GM19035 (cell line): ENCODE data around the gene C13orf46.

Experiments
- ATAC-seq: cut with Tn5 transposase; IDR thresholded peaks from one replicate; pipeline ENCODE4 v1.9.1; 2021; ENCODE audit not compliant: unreplicated experiment

The C13orf46 gene

DNA sequence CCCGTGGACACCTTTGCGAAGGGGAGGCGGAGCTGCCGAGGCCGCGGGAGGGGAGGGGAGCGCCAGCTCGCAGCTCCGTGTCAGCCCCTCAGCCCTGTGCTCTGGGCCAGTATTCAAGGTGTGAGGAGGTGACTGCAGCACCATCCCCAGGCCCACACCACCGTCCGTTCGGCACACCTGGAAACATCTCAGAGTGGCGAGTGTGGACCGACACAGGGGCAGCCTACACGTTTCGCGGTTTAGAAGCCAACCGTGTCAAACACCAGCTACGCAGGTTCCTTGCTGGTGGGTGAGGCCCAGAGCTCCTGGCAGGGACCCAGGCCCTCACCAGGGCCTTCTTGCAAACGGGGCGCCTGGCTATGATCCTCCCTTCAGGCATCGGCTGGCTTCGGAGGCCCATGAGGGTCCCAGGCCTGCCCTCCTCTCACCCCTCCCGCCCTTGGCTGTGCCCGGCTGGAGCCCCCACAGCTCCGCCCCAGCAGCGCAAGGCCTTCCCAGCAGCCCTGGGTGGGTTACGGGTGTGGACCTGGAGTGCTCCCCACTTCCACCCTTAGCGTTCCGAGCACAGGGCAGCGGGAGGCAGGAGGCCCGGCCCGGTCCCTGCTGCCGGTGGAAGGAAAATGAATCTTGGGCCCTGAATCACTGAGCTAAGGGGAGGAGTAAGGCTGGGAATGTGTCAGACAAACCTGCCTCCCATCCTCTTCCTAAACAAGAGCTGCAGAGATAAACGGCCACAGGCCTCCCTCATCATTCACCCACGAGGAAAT lies 1.2 kb downstream of the C13orf46 start:
- no peak for ATAC-seq

DNA sequence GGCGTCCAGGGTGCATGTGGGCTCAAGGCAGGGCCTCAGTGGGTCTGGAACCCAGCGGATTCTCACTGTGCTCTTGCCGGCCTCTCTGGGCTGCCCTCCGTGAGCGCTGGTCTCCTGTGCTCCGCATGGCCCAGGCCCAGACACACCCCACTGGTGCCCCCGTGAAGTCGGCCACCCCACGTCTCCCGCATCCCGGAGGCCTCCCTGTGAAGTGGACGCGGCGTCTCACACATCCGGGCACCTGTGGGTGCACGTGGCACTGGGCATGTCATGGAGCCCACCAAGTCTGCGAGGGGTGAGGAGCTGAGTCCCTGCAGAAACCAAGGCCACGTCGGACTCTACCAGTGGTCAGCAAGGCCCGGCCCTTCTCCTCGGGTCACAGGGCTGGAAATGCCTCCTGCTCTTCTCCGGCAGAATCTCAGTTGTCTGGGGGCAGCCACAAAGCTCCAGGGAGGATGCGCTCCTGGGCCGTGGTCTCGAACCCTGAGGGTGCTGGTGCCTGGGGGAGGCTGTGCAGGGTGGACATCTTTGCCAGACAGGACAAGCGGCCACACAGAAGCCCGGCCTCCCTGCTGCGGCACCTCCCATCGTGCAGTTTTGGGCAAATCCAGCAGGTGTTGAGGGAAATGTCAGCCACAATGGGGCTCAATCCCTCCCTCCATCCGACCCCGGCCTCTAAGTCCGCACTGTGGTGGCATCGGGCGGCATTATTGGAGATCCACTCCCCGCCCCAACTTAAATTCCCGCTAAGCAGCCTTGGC lies 2.2 kb downstream of the C13orf46 start:
- no peak for ATAC-seq

DNA sequence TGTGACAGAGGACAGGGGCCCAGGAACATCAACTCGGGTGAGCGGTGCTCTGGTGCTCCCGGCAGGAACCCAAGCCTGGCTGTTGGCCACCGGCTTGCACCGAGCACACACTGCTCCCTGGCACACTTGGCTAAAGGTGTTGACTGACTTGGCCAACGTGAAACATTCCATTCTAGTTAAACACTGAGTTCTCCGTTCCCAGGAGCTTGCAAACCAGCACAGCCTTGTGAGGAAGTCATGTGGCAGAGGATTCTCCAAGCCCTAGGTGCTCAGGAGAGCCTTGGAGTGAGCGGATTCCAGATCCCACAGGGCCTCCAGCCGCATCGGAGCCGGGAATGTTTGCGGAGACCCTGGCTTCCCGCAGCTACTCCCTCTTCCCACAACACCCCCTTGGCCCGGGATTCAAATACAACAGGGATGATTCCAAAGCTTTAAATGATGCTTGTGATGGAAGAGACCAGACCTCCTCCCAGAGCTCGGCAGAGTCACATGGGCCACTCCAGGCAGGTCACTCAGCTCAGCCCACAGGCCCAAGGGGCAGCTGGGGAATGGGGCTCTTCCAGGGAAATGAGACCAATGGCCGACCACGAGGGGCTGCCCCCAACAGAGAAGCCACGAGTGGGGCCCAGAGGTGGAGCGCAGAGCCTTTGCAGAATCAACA lies 2.9 kb downstream of the C13orf46 start:
- ATAC-seq: no peak

DNA sequence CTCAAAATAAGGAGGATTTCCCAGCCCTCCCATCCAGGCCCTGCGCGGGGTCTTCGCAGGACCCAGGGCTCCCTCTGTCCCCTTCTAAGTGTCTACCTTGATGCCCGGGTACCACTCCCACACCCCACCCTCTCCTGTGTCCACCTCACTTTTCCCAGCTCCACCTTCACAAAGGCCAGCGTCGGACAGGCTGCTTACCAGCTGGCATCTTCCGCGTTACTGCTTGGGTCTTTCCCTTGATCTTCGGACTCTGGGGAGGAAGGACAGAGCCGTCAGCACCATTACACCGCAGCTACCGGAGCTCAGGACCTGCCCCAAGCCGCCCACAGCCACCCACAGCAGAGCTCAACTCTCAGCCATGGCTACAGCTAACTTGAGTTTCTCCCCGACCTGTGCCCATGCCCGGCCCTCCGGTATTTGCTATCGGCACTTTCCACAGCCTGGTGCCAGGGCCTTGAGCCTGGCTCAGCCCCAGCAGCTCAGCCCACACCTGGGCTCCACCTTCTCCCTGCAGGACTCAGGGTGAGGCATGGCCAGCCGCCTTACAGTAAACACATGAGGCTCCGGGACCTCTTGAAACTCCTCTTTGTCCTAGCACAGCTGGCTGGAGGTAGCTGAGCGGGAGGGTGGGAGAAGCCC lies 3.8 kb downstream of the C13orf46 start:
- no peak for ATAC-seq

DNA sequence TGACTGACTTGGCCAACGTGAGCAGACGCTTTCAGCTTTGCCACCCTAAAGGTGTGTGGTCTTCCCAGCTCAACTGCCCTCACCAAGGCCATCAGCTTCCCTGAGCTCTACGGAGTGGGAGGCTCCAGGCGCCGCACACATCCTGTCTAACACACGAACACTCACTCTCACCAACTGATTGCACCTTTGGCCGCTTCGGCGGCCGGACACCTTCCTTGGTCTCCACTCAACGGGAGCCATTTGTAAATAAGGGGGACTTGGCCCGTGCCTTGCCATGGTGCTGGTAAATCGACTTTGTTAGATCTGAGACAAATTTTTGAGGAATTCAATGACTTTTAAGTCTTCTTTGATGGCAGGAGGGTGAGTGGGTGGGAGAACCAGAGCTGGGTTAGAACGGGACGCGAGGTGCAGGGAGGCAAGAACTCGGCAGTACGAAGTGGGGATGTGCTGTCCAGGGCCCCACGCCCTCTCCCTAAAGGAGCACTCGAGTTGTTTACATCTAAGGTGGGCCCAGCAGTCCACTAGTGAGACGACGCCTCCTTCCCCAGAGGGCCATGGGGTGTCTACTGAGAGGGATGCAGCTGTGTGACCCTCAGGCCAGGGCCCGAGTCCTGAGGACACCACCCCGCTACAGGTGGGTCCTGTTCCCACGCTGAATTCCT lies 4.4 kb downstream of the C13orf46 start:
- no peak for ATAC-seq

DNA sequence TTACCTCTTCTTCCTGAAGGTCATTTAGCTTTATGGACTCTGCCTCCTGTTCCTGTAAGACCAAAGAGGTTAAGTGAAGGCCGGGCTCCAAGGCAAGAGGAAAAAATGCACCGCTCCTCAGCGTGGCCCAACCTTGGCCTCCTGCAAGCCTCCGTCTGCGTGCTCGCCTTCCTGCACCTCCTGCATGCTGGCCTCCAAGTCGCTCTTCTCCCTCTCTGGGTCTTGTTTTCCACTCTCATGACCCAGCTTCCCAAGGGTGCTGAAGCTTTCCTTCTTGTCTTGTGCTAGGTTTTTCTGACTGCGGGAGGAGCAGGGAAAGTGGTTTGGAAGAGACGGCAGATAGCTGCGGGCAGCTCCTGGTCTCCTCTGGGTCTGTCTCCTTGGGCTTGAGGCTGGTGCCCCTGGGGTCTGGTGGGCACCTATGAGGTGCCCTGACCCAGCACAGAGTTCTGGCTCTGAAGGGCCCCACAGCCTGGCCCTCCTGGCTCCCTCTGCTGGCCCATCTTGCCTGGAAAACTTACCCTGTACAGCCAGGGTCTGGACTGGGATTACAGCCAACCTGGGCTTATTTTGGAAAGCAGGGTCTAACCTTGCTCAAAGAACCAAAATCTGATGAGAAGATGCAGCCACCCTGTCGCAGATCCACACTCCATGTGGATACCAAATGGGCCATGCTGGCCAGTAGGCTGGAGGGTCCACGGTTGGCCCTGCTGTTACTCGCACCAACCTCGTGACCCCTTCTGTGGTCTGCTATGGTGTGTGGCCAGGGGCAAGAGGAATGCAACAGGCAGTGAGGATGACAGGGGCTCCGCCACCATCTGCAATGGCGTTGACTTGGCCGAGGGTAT lies 5.2 kb downstream of the C13orf46 start:
- ATAC-seq: no peak

DNA sequence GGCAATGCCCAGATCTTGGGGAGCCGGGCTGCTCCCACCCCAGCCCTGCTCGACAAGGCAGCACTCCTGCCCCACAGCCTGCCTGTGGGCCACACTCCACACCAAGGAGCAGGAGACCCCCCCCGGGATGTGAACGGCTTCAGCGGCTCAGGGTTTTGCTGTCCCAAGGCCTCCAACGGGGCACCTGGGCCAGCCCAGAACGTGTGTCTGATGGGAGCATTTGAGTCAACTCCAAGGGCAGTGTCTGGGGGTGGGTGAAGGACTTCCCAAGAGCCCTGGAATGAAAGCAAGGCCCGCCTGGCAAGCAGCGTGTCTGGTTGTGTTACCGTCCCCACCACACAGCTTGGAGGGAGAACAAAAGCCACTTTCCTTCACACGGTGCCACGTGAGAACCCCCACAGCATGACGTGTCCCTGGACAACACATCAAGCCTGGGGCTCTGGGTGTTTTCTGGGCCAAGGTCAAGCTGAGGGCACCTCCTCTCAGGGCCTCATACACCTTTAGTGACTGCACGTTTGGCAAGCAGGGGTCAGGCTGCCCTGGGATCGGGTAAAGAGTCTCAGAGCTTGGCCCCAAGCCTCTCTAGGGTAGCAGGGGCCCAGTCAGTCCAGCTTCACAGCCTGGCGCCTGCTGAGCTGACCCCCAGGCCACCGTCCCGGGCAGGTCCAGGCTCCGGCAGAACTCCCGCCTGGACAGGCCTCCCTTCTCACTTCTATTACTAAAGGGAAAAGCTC lies 6.0 kb downstream of the C13orf46 start:
- no peak for ATAC-seq

DNA sequence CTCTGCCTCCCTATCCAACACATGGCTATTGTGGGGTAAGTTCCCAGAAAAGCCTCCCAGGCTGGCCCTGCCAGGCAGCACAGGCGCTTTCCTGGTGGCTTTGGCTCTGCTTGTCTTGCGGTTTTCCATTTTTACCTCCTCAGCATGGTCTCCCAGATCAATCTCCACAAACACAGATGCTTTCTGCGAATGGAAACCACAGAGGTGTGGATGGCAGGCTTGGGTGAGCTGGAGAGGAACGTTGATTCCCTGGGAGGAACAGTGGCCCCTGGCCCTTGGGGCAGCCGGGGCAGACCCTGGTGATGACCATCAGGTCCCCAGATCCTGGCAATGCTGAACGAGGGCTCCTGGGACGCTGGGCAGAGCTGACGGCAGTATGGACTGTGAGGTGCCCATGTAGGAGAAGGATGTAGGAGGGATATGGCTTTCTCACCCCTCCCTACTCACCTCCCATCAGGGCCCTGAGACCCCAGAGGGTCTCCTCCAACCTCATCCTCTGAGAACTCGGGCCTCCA lies 6.6 kb downstream of the C13orf46 start:
- ATAC-seq: no peak

DNA sequence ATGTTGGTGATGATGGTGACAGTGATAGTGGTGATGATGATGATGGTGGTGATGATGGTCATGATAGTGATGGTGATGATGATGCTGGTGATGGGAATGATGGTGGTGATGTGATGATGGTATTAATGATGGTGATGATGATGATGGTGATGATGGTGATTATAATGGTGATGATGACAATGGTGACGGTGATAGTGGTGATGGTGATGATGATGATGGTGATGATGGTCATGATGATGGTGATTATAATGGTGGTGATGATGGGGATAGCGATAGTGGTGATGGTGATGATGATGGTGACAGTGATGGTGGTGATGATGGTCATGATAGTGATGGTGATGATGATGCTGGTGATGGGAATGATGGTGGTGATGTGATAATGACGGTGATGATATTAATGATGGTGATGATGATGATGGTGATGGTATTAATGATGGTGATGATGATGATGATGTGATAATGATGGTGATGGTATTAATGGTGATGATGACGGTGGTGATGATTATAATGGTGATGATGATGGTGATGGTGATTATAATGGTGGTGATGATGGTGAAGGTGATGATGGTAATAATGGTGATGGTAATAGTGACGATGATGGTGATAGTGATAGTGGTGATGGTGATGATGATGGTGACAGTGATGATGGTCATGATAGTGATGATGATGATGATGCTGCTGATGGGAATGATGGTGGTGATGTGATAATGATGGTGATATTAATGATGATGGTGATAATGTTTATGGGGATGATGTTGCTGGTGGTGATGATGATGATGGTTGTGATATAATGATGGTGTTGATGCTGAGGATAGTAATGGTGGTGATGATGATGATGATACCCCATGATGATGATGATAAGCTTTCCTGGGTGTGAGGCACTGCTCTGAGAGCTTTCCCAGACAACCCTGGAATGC lies 7.7 kb downstream of the C13orf46 start:
- ATAC-seq: no peak

DNA sequence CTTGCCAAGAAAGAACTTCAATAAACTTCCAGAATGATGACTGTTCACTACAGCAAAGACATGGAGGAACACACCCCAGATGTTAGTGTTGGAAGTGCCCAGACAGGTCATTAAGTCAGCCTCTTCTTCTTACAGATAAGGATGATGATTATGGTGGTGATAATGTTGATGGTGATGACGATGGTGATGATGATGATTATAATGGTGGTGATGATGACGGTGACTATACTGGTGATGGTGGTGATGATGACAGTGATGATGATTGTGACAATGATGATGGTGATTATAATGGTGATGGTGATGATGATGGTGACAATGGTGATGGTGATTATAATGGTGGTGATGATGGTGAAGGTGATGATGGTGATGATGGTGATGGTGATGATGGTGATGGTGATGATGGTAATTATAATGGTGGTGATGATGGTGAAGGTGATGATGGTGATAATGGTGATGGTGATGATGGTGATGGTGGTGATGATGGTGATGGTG lies 8.4 kb downstream of the C13orf46 start:
- no peak for ATAC-seq

DNA sequence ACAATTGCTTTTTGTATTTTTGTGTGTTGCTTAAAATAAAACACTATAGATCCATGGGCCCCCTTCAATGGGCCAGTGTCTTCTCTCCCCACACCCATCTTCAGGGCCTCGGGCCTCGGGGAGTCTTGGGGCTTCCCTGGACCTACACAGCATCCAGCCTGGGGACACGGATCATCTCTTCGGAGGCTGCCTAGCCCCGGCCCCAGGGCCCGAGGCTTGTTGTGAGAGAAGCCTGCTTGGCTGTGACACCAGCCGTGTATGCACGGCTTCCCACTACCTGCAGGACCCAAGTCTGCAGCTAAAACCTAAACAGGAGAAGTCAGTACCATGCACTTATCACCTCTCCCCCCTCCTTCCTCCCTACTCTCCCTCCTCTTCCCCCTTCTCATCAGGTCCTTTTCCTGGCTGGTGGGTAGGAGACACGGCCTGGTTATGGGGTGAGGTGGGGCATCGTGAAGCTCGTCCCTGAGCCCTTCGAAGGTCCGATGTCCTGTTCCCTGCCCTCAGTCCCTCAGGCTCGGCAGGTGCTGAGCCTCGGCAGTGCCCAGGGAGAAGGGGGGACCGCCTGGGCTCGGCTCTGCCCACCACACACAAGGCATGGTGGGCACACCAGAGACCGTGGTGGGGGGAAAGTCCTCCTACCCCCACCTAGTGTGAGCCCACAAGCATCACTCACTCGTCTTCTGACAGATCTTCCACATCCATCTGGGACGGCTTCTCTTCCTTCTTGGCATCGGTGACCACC lies 9.5 kb downstream of the C13orf46 start:
- no peak for ATAC-seq

DNA sequence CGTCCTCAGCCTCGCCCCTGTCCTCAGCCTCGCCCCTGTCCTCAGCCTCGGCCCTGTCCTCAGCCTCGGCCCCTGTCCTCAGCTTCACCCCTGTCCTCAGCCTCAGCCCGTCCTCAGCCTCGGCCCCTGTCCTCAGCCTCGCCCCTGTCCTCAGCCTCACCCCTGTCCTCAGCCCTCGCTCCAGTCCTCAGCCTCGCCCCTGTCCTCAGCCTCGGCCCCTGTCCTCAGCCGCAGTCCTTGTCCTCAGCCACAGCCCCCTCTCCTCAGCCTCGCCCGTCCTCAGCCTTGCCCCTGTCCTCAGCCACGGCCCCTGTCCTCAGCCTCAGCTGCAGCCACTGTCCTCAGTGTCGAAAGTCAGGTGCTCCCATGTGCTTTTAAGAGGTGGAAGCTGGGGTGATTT lies 10.5 kb downstream of the C13orf46 start:
- ATAC-seq: no peak

DNA sequence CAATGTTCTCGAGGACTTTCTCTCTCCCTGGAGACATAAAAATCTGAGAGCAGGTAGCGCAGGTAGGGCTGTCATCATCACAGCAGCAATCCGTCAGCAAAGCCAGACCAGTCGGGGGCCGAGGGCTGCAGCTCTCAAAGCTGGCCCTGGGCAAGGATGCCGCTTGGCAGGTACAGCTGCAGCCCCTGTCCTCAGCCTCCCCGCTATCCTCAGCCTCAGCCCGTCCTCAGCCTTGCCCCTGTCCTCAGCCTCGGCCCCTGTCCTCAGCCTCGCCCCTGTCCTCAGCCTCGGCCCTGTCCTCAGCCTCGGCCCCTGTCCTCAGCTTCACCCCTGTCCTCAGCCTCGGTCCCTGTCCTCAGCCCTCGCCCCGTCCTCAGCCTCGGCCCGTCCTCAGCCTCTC lies 10.9 kb downstream of the C13orf46 start:
- no peak for ATAC-seq

DNA sequence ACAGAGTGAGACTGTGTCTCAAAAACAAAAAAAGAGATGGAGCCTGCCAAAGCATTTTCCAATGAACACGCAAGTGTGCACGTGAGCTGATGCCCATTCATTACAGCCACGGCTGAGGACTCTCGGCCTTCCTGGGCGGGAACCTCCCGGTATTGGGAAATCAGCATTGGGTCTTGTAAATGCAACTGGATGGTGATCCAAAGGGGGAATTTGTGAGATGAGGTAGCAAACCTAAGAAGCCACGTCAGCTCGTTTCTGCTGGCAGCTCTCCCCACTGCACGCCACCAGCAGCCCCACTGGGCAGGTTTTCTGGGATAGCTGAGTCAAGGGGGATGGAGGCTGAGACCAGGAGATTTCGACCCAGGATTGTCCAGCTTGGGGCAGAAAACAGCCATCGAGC lies 11.5 kb downstream of the C13orf46 start:
- no peak for ATAC-seq

DNA sequence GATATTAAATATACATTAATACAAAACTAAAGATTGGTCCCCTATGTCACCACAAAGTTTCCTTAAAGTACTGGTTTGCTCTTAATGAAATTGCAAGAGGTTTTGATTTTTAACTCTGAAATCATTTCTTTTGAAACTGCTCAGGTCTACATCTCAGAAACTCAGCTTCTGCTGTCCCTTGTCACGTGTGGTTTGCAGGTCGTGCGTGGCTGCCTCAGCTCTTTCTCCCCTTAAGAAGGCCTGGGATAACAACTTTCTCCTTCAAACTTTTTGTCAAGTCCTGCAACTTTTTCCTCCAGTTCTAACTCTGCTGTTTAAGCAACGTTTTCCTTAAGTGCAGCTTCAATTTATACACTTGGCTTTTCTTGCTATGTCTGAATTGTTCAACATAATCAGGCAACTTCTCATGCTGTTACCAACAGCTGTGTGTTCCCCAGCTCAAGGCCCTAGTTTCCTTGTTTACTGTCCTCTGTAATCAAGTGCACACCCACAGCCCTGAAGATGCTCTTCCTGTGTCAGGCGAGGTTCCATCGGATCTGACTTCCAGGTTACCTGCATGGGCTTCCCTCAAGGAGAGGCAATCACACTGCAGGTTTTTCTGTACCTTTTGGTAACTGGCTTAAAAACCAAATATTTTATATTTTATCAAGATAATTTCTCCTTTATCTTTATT lies 13.5 kb downstream of the C13orf46 start:
- no peak for ATAC-seq

DNA sequence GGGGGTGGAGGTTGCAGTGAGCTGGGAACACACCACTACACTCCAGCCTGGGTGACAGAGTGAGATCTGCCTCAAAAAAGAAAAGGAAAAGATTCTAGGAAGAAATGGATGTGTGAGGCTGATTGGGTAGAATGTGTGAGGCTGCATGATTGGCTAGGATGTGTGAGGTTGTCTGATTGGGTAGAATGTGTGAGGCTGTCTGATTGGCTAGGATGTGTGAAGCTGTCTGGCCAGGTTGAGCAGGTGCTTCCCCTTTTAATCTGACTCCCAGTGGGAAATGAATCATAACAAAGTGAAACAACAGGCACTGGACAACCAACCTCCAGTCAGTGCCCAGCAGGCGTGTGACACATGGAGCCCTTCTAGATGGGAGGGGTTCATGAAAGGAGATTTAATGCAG lies 14.7 kb downstream of the C13orf46 start:
- no peak for ATAC-seq

DNA sequence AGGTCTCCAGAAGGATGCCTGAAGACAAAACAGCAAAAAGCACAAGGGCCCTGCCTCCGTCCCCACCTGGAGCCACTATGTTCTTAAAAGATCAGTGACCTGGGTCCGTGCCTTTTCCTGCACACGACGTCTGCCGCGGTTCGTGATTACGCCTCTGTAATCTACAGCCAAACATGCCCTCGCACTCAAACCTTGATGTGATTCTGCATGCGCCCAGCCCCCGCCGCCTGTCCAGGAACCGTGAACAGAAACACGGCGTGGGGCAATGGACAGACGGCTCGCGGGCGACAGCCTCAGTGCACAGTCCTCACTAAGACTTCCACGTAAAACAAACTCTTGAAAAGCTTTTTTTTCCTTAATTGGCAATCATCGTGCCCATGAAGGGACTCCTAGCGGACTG lies 15.5 kb downstream of the C13orf46 start:
- ATAC-seq: no peak
